ENCODE measurements around the gene DYNLT3.

GRCh38 chrX:37813570-37813969 lies 33.8 kb downstream of the DYNLT3 start:
- TF ChIP-seq, protein P1, sequence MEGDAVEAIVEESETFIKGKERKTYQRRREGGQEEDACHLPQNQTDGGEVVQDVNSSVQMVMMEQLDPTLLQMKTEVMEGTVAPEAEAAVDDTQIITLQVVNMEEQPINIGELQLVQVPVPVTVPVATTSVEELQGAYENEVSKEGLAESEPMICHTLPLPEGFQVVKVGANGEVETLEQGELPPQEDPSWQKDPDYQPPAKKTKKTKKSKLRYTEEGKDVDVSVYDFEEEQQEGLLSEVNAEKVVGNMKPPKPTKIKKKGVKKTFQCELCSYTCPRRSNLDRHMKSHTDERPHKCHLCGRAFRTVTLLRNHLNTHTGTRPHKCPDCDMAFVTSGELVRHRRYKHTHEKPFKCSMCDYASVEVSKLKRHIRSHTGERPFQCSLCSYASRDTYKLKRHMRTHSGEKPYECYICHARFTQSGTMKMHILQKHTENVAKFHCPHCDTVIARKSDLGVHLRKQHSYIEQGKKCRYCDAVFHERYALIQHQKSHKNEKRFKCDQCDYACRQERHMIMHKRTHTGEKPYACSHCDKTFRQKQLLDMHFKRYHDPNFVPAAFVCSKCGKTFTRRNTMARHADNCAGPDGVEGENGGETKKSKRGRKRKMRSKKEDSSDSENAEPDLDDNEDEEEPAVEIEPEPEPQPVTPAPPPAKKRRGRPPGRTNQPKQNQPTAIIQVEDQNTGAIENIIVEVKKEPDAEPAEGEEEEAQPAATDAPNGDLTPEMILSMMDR (IDR thresholded peaks at IDR 0.05): no peak
- no peak for TF ChIP-seq POLR2A (IDR thresholded peaks at IDR 0.05)
- no peak for TF ChIP-seq EP300 (IDR thresholded peaks at IDR 0.05)

All from suprapubic skin (tissue), 3 donors.